ENCODE data around the gene MACROD2.

- TF ChIP-seq CTCF (IDR thresholded peaks at IDR 0.05) (no peak), POLR2A (IDR thresholded peaks at IDR 0.05) (no peak)
These were observed 1663.0 kb downstream of the MACROD2 start for GRCh38 chr20:15658295-15658694.

All from uterus (tissue), 2 donors.